ENCODE results near the gene TXNRD1.

DNA sequence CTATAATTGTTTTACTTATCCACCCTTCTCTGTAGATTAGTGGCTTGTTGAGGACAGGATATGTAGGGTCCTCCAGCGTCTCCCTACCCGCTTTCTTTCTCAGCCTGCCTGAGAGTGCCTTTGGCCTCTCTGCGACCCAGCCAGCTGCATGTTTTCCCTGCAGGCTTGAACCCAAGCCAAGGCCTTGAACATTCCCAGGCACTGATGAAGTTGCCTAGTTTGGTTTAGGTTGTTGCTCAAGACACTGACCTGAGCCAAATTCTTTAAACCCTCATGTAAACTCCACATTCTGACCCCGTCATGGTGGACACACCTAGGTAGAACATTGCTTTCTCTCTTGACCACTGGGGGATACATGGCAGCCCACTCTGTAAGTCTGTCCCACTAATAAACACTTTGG is 33.4 kb upstream of the TXNRD1 start:
- TF ChIP-seq, protein P1, sequence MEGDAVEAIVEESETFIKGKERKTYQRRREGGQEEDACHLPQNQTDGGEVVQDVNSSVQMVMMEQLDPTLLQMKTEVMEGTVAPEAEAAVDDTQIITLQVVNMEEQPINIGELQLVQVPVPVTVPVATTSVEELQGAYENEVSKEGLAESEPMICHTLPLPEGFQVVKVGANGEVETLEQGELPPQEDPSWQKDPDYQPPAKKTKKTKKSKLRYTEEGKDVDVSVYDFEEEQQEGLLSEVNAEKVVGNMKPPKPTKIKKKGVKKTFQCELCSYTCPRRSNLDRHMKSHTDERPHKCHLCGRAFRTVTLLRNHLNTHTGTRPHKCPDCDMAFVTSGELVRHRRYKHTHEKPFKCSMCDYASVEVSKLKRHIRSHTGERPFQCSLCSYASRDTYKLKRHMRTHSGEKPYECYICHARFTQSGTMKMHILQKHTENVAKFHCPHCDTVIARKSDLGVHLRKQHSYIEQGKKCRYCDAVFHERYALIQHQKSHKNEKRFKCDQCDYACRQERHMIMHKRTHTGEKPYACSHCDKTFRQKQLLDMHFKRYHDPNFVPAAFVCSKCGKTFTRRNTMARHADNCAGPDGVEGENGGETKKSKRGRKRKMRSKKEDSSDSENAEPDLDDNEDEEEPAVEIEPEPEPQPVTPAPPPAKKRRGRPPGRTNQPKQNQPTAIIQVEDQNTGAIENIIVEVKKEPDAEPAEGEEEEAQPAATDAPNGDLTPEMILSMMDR (IDR thresholded peaks at IDR 0.05): peak in 1 of 3 experiments; percentile 16
- no peak for TF ChIP-seq POLR2A (IDR thresholded peaks at IDR 0.05; ENCODE audit: low read depth)

All from esophagus muscularis mucosa (tissue), 3 donors.